Measurements from ENCODE around the gene NECAB3. TPM values are rescaled to one million over a fixed set of nuclear protein-coding genes. Genes with fewer than 3 reads are reported as not detected.

Gene NECAB3
- total RNA-seq, 2 donors from 2014 or later: 10.2 to 12.2 TPM

DNA sequence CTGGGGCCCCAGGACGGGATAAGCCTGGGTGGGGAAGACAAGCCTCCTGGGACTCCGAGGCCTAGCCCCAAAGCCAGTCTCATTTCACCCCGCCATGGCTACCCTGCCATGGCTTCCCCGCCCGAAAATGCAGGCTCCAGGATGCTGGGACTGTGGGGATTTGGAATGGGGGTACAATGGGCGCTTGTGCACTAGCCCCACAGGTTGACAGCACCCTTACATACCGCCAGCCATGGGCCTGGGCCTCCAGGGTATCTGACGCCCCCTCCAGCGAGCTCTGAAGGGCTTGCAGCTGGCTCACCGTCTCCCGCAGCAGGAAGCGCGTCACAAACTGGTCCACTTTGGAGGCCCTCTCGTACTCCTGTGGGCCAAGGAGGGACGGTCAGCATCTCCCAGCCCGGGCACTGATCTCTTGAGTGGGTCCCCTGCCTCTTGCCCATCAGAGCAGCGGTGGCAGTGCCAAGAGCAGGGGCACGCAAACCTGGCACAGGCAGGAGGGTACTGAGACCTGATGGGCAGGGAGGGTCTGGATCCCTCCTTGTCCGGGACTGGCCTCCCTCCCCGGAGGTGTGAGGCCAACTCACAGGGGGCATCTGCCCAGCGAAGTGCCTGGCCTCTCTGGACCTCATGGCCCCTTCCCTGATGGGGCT lies 14.1 kb downstream of the NECAB3 start:
- H3K9me3 ChIP-seq (ENCODE audit: control insufficient read depth, low read length, poor library complexity, severe bottlenecking): no peaks in the 10 kb centered on the region
- Mint-ChIP-seq H3K27ac (peak overlapping the region; percentile 19), H3K36me3 (ENCODE audit: low read depth) (no peaks in the 10 kb centered on the region), H3K27me3 (no peaks in the 10 kb centered on the region), H3K4me3 (no peak overlapping the region), H3K4me1 (peaks cover 13% of the 10 kb centered on the region)
- ATAC-seq (no peak), DNase-seq (no peak)

- ATAC-seq (no peak), DNase-seq (no peak)
- no peak overlapping the region for H3K4me3 Mint-ChIP-seq
- H3K9me3 ChIP-seq (ENCODE audit: control insufficient read depth, low read length, poor library complexity, severe bottlenecking): no peaks in the 10 kb centered on the region
- no peak overlapping the region for H3K27ac Mint-ChIP-seq
- no peaks in the 10 kb centered on the region for H3K27me3 Mint-ChIP-seq
- no peaks in the 10 kb centered on the region for H3K36me3 Mint-ChIP-seq (ENCODE audit: low read depth)
- H3K4me1 Mint-ChIP-seq: peaks cover 6% of the 10 kb centered on the region
Measured at GRCh38 chr20:33659341-33660034, 14.7 kb downstream of the NECAB3 start.

DNA sequence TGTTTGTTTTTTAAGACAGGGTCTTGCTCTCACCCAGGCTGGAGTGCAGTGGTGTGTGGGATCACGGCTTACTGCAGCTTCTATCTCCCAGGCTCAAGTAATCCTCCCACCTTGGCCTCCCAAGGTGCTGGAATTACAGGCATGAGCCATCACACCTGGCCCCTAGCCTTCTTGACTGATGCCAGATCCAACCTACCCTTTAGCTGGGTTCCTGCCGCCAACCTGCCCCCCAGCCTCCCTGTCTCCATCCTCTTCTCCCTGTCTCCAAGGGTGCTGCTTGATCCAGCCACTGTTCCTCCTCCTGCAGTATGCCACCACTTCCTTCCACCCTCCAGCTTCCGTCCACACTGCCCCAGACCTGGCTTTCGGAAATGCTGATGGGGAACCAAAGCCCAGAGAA lies 15.3 kb downstream of the NECAB3 start:
- no peaks in the 10 kb centered on the region for H3K9me3 ChIP-seq (ENCODE audit: control insufficient read depth, low read length, poor library complexity, severe bottlenecking)
- H3K27ac Mint-ChIP-seq: no peak overlapping the region
- no peaks in the 10 kb centered on the region for H3K27me3 Mint-ChIP-seq
- H3K4me3 Mint-ChIP-seq: no peak overlapping the region
- H3K4me1 Mint-ChIP-seq: peaks cover 4% of the 10 kb centered on the region
- no peak for ATAC-seq
- no peaks in the 10 kb centered on the region for H3K36me3 Mint-ChIP-seq (ENCODE audit: low read depth)
- DNase-seq: no peak

GRCh38 chr20:33658510-33658909 lies 15.7 kb downstream of the NECAB3 start:
- Mint-ChIP-seq H3K4me3 (no peak overlapping the region), H3K36me3 (ENCODE audit: low read depth) (no peaks in the 10 kb centered on the region), H3K27me3 (no peaks in the 10 kb centered on the region), H3K4me1 (peaks cover 5% of the 10 kb centered on the region), H3K27ac (no peak overlapping the region)
- ATAC-seq (no peak), DNase-seq (no peak)
- H3K9me3 ChIP-seq (ENCODE audit: control insufficient read depth, low read length, poor library complexity, severe bottlenecking): no peaks in the 10 kb centered on the region

GRCh38 chr20:33657704-33658095 lies 16.5 kb downstream of the NECAB3 start:
- Mint-ChIP-seq H3K27me3 (no peaks in the 10 kb centered on the region), H3K4me3 (no peak overlapping the region), H3K27ac (no peak overlapping the region), H3K36me3 (ENCODE audit: low read depth) (no peaks in the 10 kb centered on the region), H3K4me1 (peaks cover 5% of the 10 kb centered on the region)
- ATAC-seq: no peak
- DNase-seq: no peak
- H3K9me3 ChIP-seq (ENCODE audit: control insufficient read depth, low read length, poor library complexity, severe bottlenecking): no peaks in the 10 kb centered on the region

- no peaks in the 10 kb centered on the region for H3K9me3 ChIP-seq (ENCODE audit: control insufficient read depth, low read length, poor library complexity, severe bottlenecking)
- DNase-seq (no peak), ATAC-seq (no peak)
- H3K36me3 Mint-ChIP-seq (ENCODE audit: low read depth): no peaks in the 10 kb centered on the region
- H3K27me3 Mint-ChIP-seq: no peaks in the 10 kb centered on the region
- no peak overlapping the region for H3K4me3 Mint-ChIP-seq
- H3K4me1 Mint-ChIP-seq: peaks cover 6% of the 10 kb centered on the region
- no peak overlapping the region for H3K27ac Mint-ChIP-seq
Measured at GRCh38 chr20:33656783-33657703, 17.2 kb downstream of the NECAB3 start.

- no peak overlapping the region for H3K4me3 Mint-ChIP-seq
- no peaks in the 10 kb centered on the region for H3K9me3 ChIP-seq (ENCODE audit: control insufficient read depth, low read length, poor library complexity, severe bottlenecking)
- H3K27ac Mint-ChIP-seq: no peak overlapping the region
- H3K36me3 Mint-ChIP-seq (ENCODE audit: low read depth): no peaks in the 10 kb centered on the region
- DNase-seq: no peak
- H3K27me3 Mint-ChIP-seq: no peaks in the 10 kb centered on the region
- no peak for ATAC-seq
- H3K4me1 Mint-ChIP-seq: peaks cover 8% of the 10 kb centered on the region
Measured at GRCh38 chr20:33656010-33656782, 18.0 kb downstream of the NECAB3 start.

- DNase-seq (no peak), ATAC-seq (no peak)
- Mint-ChIP-seq H3K4me1 (peaks cover 8% of the 10 kb centered on the region), H3K36me3 (ENCODE audit: low read depth) (no peaks in the 10 kb centered on the region), H3K4me3 (no peak overlapping the region), H3K27me3 (no peaks in the 10 kb centered on the region), H3K27ac (no peak overlapping the region)
- H3K9me3 ChIP-seq (ENCODE audit: control insufficient read depth, low read length, poor library complexity, severe bottlenecking): no peaks in the 10 kb centered on the region
Measured at GRCh38 chr20:33655164-33655563, 19.1 kb downstream of the NECAB3 start.

GRCh38 chr20:33654680-33655161 lies 19.5 kb downstream of the NECAB3 start:
- no peak overlapping the region for H3K4me3 Mint-ChIP-seq
- H3K4me1 Mint-ChIP-seq: peaks cover 8% of the 10 kb centered on the region
- H3K27ac Mint-ChIP-seq: no peak overlapping the region
- H3K9me3 ChIP-seq (ENCODE audit: control insufficient read depth, low read length, poor library complexity, severe bottlenecking): no peaks in the 10 kb centered on the region
- no peak for DNase-seq
- H3K36me3 Mint-ChIP-seq (ENCODE audit: low read depth): no peaks in the 10 kb centered on the region
- ATAC-seq: no peak
- H3K27me3 Mint-ChIP-seq: no peaks in the 10 kb centered on the region

DNA sequence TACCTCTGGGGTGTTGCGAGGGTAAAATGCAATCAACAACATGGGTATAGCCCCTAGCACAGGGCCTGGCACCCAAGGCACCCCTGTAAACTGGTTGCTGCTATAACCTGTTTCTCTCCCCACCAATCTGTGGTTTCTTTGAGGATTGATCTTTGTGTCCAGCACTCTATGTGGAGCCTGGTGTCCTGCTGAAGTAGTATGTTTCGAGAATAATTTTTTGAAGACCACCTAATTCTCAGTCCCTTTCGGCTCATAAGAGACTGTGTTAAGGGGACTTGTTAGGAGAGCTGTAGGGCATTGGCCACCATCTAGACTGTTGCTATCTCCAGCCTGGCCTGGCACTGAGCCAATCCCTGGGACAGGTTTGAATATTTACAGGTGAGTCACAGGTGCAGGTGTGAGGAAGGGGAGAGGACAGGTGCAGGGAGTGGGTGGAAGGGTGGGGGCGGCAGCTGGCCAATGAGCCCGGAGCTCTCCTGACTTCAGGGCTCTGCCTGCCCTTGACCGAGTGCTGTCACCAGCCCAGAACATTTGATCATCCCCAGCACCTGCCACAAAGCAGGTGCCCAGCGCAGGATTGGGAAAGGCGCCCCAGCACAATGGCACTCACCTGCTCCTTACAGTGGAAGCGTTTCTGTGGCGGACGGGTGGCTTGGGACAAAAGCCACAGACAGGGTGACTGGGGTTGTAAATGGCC lies 20.2 kb downstream of the NECAB3 start:
- no peak overlapping the region for H3K27ac Mint-ChIP-seq
- H3K4me3 Mint-ChIP-seq: no peak overlapping the region
- DNase-seq: no peak
- no peaks in the 10 kb centered on the region for H3K36me3 Mint-ChIP-seq (ENCODE audit: low read depth)
- no peaks in the 10 kb centered on the region for H3K27me3 Mint-ChIP-seq
- peaks cover 8% of the 10 kb centered on the region for H3K4me1 Mint-ChIP-seq
- no peaks in the 10 kb centered on the region for H3K9me3 ChIP-seq (ENCODE audit: control insufficient read depth, low read length, poor library complexity, severe bottlenecking)
- ATAC-seq: no peak

DNA sequence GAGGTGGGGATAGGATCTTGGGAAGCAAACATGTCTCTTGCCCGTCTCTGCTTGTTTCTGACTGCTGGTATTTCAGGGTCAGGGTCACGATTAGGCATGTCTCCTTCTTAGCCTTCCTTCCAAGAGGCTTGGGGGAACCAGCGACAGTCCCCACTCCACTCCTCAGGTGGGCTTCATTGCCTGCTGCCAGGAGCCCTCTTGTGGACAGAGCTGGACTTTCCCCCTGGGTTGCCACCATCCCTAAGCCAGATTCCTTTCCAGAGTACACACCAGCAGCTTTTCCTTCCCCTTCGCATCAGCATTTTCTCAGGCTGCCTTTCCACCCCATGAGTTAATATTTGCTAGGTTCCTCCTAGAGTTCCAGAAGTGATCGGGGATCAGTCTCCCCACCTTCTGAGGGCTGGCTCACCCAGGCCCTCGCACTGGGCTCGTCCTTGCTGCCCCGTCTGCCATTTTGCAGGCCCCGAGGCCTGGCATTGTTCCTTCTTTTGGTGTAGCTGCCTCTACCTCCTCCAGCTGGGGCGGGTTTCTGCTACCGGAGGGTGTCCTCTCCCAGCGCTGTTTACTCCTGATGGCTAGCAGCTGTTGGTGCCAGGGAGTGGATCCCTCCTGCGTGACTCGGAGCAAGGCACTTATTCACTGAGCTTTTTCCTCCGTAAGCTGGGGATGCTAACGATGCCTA lies 20.9 kb downstream of the NECAB3 start:
- no peaks in the 10 kb centered on the region for H3K9me3 ChIP-seq (ENCODE audit: control insufficient read depth, low read length, poor library complexity, severe bottlenecking)
- ATAC-seq: peak; percentile 60
- no peaks in the 10 kb centered on the region for H3K27me3 Mint-ChIP-seq
- no peak overlapping the region for H3K27ac Mint-ChIP-seq
- H3K4me1 Mint-ChIP-seq: peaks cover 8% of the 10 kb centered on the region
- no peaks in the 10 kb centered on the region for H3K36me3 Mint-ChIP-seq (ENCODE audit: low read depth)
- DNase-seq: no peak
- H3K4me3 Mint-ChIP-seq: no peak overlapping the region

DNA sequence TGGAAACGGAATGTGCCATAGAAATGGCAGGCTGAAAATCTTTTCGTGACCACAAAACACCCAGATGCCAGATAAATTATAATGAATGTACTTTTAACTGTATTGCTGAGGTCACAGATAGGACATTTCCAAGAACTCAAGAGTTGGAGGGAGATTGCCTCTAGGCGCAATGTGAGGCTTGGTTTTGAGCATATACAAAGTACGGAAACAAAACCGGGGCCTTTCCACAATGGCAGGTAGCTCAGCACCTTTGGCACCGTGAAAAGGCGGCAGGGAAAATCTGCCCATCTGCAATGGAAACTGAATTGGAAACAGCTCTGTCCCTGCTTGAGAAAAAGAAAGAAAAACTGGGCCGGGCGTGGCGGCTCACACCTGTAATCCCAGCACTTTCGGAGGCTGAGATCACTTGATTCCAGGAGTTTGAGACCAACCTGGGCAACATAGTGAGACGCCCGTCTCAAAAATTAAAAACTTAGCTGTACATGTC lies 22.6 kb downstream of the NECAB3 start:
- Mint-ChIP-seq H3K4me1 (peaks cover 13% of the 10 kb centered on the region), H3K36me3 (ENCODE audit: low read depth) (no peaks in the 10 kb centered on the region), H3K27me3 (no peaks in the 10 kb centered on the region), H3K4me3 (no peak overlapping the region), H3K27ac (no peak overlapping the region)
- ATAC-seq (no peak), DNase-seq (no peak)
- no peaks in the 10 kb centered on the region for H3K9me3 ChIP-seq (ENCODE audit: control insufficient read depth, low read length, poor library complexity, severe bottlenecking)

All from T-helper 17 cell (primary cell).